PC-9 (cell line): Measurements from ENCODE around the gene RTP5. TPM values are rescaled to one million over a fixed set of nuclear protein-coding genes. Genes with fewer than 3 reads are reported as not detected.

ENCODE experiments used
- BruUV-seq: library from RNA; stranded (reverse); fragments of 400-500 nt; replicated peaks from 2 replicates; lab custom pipeline; 2021; lab: Mats Ljungman, UMichigan
- CTCF ChIA-PET: fragments of 300-600 bp; sonication (Branson Sonifier 250); formaldehyde crosslinking; loops from one replicate; lab custom pipeline; 2022; ENCODE audit warnings: antibody characterized with exemption; lab: Charles Lee
- POLR2A ChIA-PET: fragments of 300-600 bp; sonication (Branson Sonifier 250); formaldehyde crosslinking; loops from one replicate; lab custom pipeline; 2022; ENCODE audit warnings: antibody characterized with exemption; ENCODE audit not compliant: unreplicated experiment; lab: Charles Lee
- DNase-seq, 2 experiments: peaks; one replicate each; pipeline versions ENCODE4 v3.0.0 to v3.0.0-alpha.2; 2015 to 2022; ENCODE audit warnings: mixed read lengths in 1 of 2
- H2AFZ ChIP-seq: fragments of 200-600 bp; sonication (generic); 2 replicates; pipeline ENCODE4 v1.8.1; 2017; ENCODE audit warnings: antibody characterized with exemption
- H3F3A ChIP-seq: fragments of 200-600 bp; sonication (generic); 2 replicates; pipeline ENCODE4 v1.8.1; 2017; ENCODE audit warnings: antibody characterized with exemption, mild to moderate bottlenecking, low read depth; ENCODE audit not compliant: insufficient read depth
- H3K27ac ChIP-seq: fragments of 200-600 bp; sonication (generic); 2 replicates; pipeline ENCODE4 v1.6.1; 2016; ENCODE audit warnings: mixed run types
- H3K27me3 ChIP-seq: fragments of 200-600 bp; sonication (generic); 2 replicates; pipeline ENCODE4 v1.6.1; 2016; ENCODE audit warnings: low read depth, mixed run types; ENCODE audit not compliant: insufficient read depth
- H3K36me3 ChIP-seq: fragments of 200-600 bp; sonication (generic); 2 replicates; pipeline ENCODE4 v1.6.1; 2016; ENCODE audit warnings: low read depth, mixed run types
- H3K4me1 ChIP-seq: fragments of 200-600 bp; sonication (generic); replicated peaks from 2 replicates; pipeline ENCODE4 v1.6.1; 2016; ENCODE audit warnings: mixed run types; ENCODE audit not compliant: insufficient read depth
- H3K4me2 ChIP-seq: fragments of 200-600 bp; sonication (generic); 2 replicates; pipeline ENCODE4 v1.6.1; 2017; ENCODE audit warnings: mixed run types
- H3K4me3 ChIP-seq: fragments of 200-600 bp; sonication (generic); 2 replicates; pipeline ENCODE4 v1.6.1; 2016; ENCODE audit warnings: mixed run types
- H3K79me2 ChIP-seq: fragments of 200-600 bp; sonication (generic); 2 replicates; pipeline ENCODE4 v1.6.1; 2017; ENCODE audit warnings: low read depth, mixed run types
- H3K9me2 ChIP-seq: fragments of 200-600 bp; sonication (generic); 2 replicates; pipeline ENCODE4 v1.8.1; 2017; ENCODE audit warnings: mild to moderate bottlenecking; ENCODE audit not compliant: insufficient read depth
- H3K9me3 ChIP-seq: fragments of 200-600 bp; sonication (generic); 2 replicates; pipeline ENCODE4 v1.8.1; 2016; ENCODE audit warnings: low read depth; ENCODE audit not compliant: insufficient read depth
- H4K20me1 ChIP-seq: fragments of 200-600 bp; sonication (generic); 2 replicates; pipeline ENCODE4 v1.8.1; 2017; ENCODE audit not compliant: insufficient read depth
- EZH2 ChIP-seq: fragments of 200-600 bp; sonication (generic); IDR thresholded peaks from 2 replicates; pipeline ENCODE4 v1.8.0; 2017; ENCODE audit warnings: antibody characterized with exemption, low read depth
- intact Hi-C: fragments of 100-400 bp; cut with micrococcal nuclease; formaldehyde crosslinking; loops from one replicate; pipeline ENCODE4 v1.10.0; 2022; ENCODE audit not compliant: unreplicated experiment
- total RNA-seq: library from RNA; stranded (reverse); gene quantifications from 2 replicates; pipeline ENCODE4 v1.2.3, GENCODE V29; 2021
- TF ChIP-seq, protein P1 (sequence below): fragments of 200-600 bp; sonication (generic); conservative IDR thresholded peaks from 2 replicates; pipeline ENCODE4 v1.6.1; 2017; ENCODE audit warnings: mixed run types, antibody characterized with exemption, mild to moderate bottlenecking, moderate library complexity

The RTP5 gene
- total RNA-seq, 1 experiment from 2014 or later, result not detected

- TF ChIP-seq, protein P1, sequence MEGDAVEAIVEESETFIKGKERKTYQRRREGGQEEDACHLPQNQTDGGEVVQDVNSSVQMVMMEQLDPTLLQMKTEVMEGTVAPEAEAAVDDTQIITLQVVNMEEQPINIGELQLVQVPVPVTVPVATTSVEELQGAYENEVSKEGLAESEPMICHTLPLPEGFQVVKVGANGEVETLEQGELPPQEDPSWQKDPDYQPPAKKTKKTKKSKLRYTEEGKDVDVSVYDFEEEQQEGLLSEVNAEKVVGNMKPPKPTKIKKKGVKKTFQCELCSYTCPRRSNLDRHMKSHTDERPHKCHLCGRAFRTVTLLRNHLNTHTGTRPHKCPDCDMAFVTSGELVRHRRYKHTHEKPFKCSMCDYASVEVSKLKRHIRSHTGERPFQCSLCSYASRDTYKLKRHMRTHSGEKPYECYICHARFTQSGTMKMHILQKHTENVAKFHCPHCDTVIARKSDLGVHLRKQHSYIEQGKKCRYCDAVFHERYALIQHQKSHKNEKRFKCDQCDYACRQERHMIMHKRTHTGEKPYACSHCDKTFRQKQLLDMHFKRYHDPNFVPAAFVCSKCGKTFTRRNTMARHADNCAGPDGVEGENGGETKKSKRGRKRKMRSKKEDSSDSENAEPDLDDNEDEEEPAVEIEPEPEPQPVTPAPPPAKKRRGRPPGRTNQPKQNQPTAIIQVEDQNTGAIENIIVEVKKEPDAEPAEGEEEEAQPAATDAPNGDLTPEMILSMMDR, result no peak
- no peak for TF ChIP-seq EZH2
- intact Hi-C loops, result no loop called here
- peak in 1 of 2 experiments; percentile 18 for DNase-seq
- Histone ChIP-seq H3K4me1 (no peaks in the 10 kb centered on the region), H4K20me1 (no peaks in the 10 kb centered on the region), H3K9me3 (no peaks in the 10 kb centered on the region), H3K79me2 (no peaks in the 10 kb centered on the region), H3K36me3 (no peaks in the 10 kb centered on the region), H3K4me3 (no peak overlapping the region), H3F3A (no peaks in the 10 kb centered on the region), H3K27ac (no peak overlapping the region), H3K27me3 (peaks cover 81% of the 10 kb centered on the region), H3K4me2 (no peak overlapping the region), H2AFZ (no peak overlapping the region), H3K9me2 (no peaks in the 10 kb centered on the region)
- BruUV-seq, result no TSS peak
- CTCF ChIA-PET, result no interaction called here
- POLR2A ChIA-PET, result no interaction called here
Measured at GRCh38 chr2:241901018-241901380, 31.5 kb downstream of the RTP5 start.

DNA sequence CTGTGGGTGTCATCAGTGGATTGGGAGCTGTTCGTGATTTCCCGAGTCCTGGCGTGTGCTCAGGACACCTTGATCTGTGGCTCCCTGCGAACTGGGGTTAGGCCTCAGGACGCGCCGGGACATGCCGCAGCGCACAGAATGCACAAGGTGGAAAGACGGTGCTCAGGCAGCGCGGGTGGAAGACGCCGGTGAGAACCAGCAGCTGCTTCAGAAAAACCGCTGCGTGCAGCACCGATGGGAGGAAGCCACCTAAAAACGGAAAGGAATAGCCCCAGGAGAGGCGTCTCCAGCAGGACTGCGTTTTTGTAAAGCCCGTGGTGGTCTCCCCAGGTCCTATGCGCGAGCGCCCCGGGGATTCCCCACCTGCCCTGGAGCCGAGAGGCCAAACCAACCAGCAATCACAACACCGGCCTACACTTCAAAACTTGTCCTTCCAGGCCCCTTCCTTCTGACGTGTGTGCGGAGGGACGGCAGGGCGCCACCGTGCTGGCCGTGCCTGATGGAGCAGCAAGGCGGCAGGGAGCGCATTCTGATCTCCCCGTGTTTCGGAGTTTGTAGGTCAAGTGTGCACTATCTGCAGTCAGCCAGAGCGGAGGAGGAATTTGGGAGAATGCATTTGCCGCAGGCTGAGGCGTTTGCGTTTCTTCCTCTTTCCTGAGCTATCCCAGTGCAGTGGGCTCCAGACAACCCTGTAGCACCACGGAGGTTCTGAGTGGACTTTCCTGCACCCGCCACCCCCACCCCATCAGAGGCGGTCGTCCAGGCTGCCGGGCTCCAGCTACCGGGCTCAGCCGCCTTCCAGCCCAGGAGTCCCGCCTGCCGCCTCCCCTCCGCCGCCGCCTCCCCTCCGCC lies 32.2 kb downstream of the RTP5 start:
- intact Hi-C loops, result no loop called here
- Histone ChIP-seq H3K9me2 (no peaks in the 10 kb centered on the region), H3K27me3 (peaks cover 88% of the 10 kb centered on the region), H3K27ac (no peak overlapping the region), H3K4me3 (no peak overlapping the region), H3K9me3 (no peaks in the 10 kb centered on the region), H2AFZ (no peak overlapping the region), H4K20me1 (no peaks in the 10 kb centered on the region), H3K4me2 (no peak overlapping the region), H3K79me2 (no peaks in the 10 kb centered on the region), H3K36me3 (no peaks in the 10 kb centered on the region), H3K4me1 (no peaks in the 10 kb centered on the region), H3F3A (no peaks in the 10 kb centered on the region)
- POLR2A ChIA-PET, result no interaction called here
- no TSS peak for BruUV-seq
- CTCF ChIA-PET, result no interaction called here
- peak; percentile 21 to 50 for DNase-seq
- TF ChIP-seq, protein P1, result no peak
- no peak for TF ChIP-seq EZH2

DNA sequence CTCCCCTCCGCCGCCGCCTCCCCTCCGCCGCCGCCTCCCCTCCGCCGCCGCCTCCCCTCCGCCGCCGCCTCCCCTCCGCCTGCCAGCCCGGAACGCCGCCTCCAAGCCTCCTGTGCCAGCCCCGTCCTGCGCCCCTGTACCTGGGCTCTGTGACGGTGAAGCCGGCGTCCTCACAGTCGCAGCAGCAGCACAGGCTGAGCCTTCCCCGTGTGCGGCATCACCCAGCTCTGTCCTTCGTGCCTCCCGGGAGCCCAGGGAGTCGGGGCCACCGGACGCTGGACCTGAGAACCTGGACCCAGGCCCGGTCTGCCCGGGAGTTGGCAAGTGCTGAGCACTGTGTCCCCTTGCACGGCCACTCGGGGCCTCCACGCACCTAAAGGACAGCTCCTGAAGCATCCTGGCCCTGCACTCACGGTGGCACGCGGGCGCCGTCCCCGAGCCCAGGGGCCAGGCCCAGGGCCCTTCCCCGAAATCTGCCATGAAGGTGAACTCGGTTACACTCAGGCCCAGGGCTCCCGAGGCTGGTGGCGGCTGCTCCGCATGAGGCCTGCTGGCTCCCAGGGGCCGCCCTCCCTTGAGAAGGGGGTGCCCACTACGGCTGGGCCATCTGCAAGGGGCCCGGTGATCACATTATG lies 32.9 kb downstream of the RTP5 start:
- Histone ChIP-seq H3K4me1 (no peaks in the 10 kb centered on the region), H3K27me3 (peaks cover 94% of the 10 kb centered on the region), H4K20me1 (no peaks in the 10 kb centered on the region), H3K9me2 (no peaks in the 10 kb centered on the region), H3K79me2 (no peaks in the 10 kb centered on the region), H3K36me3 (no peaks in the 10 kb centered on the region), H3K4me2 (no peak overlapping the region), H3K4me3 (no peak overlapping the region), H3F3A (no peaks in the 10 kb centered on the region), H3K9me3 (no peaks in the 10 kb centered on the region), H2AFZ (no peak overlapping the region), H3K27ac (no peak overlapping the region)
- no TSS peak for BruUV-seq
- TF ChIP-seq EZH2, result no peak
- TF ChIP-seq, protein P1, result no peak
- intact Hi-C loops, result no loop called here
- no peak for DNase-seq
- CTCF ChIA-PET, result no interaction called here
- POLR2A ChIA-PET, result no interaction called here
